H1 (cell line): ENCODE measurements around the gene MYH7B. TPM values are rescaled to one million over a fixed set of nuclear protein-coding genes. Genes with fewer than 3 reads are reported as not detected.

Source experiments
- CTCF ChIA-PET: fragments of 300-600 bp; sonication (Branson Sonifier 250); formaldehyde crosslinking; loops from one replicate; lab custom pipeline; 2021; ENCODE audit not compliant: partially characterized antibody; lab: Charles Lee
- POLR2A ChIA-PET: fragments of 300-600 bp; sonication (Branson Sonifier 250); formaldehyde crosslinking; loops from one replicate; lab custom pipeline; 2021; ENCODE audit warnings: inconsistent platforms; ENCODE audit not compliant: partially characterized antibody; lab: Charles Lee
- DNase-seq, 2 experiments: peaks; one replicate each; pipeline versions ENCODE4 v3.0.0 to v3.0.0-alpha.2; 2010 to 2022; ENCODE audit warnings: low spot score in 2 of 2, low read depth in 1 of 2, mixed read lengths in 1 of 2
- FAIRE-seq: peaks from 2 replicates; lab custom pipeline; 2011; peaks lifted over from hg19 to GRCh38; lab: Jason Lieb, UNC
- H2AFZ ChIP-seq: 2 replicates; pipeline ENCODE4 v1.8.1; 2012; ENCODE audit warnings: low read length, inconsistent platforms
- H2AK5ac ChIP-seq: 2 replicates; pipeline ENCODE4 v1.6.1; 2013; ENCODE audit warnings: low read depth, low read length
- H2BK120ac ChIP-seq: replicated peaks from 2 replicates; pipeline ENCODE3; 2013; ENCODE audit warnings: low read depth, low read length, inconsistent platforms
- H2BK12ac ChIP-seq: 2 replicates; pipeline ENCODE4 v1.6.1; 2013; ENCODE audit warnings: low read depth, low read length
- H2BK15ac ChIP-seq: 2 replicates; pipeline ENCODE4 v1.6.1; 2013; ENCODE audit warnings: low read length
- H2BK20ac ChIP-seq: 2 replicates; pipeline ENCODE4 v1.6.1; 2013; ENCODE audit warnings: low read length
- H2BK5ac ChIP-seq: 2 replicates; pipeline ENCODE4 v1.6.1; 2013; ENCODE audit warnings: low read depth, low read length
- H3K14ac ChIP-seq: 2 replicates; pipeline ENCODE4 v1.6.1; 2013; ENCODE audit warnings: inconsistent platforms; ENCODE audit not compliant: insufficient read length
- H3K18ac ChIP-seq: 2 replicates; pipeline ENCODE4 v1.6.1; 2013; ENCODE audit warnings: low read length; ENCODE audit errors: extremely low read depth
- H3K23ac ChIP-seq: 2 replicates; pipeline ENCODE4 v1.6.1; 2013; ENCODE audit warnings: inconsistent platforms; ENCODE audit not compliant: insufficient read length
- H3K23me2 ChIP-seq: 2 replicates; pipeline ENCODE4 v1.6.1; 2013; ENCODE audit warnings: low read depth, low read length
- H3K27ac ChIP-seq: 2 replicates; pipeline ENCODE4 v1.6.1; 2011; ENCODE audit warnings: low read depth, low read length, inconsistent platforms
- H3K27me3 ChIP-seq, 4 experiments: replicated peaks in 1 of 4; 1 replicate in 1 of 4; 2 replicates in 3 of 4; pipeline versions ENCODE4 v1.6.1 to v1.8.1; 2011 to 2013; ENCODE audit warnings: low read length in 3 of 4, mild to moderate bottlenecking in 3 of 4, inconsistent platforms in 2 of 4, mixed read lengths in 2 of 4, moderate library complexity in 1 of 4; ENCODE audit not compliant: control insufficient read depth in 3 of 4, insufficient read depth in 3 of 4; ENCODE audit errors: extremely low read depth in 1 of 4
- H3K36me3 ChIP-seq, 4 experiments: 2 replicates each; pipeline versions ENCODE4 v1.6.1 to v1.8.1; 2011 to 2013; ENCODE audit warnings: mild to moderate bottlenecking in 4 of 4, low read length in 3 of 4, moderate library complexity in 2 of 4, control low read depth in 1 of 4, inconsistent platforms in 1 of 4; ENCODE audit not compliant: insufficient read depth in 4 of 4, control insufficient read depth in 2 of 4
- H3K4ac ChIP-seq: replicated peaks from 2 replicates; pipeline ENCODE3; 2013; ENCODE audit warnings: low read length, low read depth, mixed read lengths, inconsistent platforms; ENCODE audit not compliant: insufficient read length
- H3K4me1 ChIP-seq, 4 experiments: replicated peaks in 1 of 4; 1 replicate in 1 of 4; 2 replicates in 3 of 4; pipeline versions ENCODE4 v1.6.1 to v1.8.1; 2011 to 2013; ENCODE audit warnings: low read length in 3 of 4, inconsistent platforms in 2 of 4, mixed read lengths in 1 of 4; ENCODE audit not compliant: insufficient read depth in 4 of 4, control insufficient read depth in 3 of 4
- H3K4me2 ChIP-seq, 2 experiments: 2 replicates each; pipeline versions ENCODE4 v1.6.1 to v1.8.1; 2011 to 2013; ENCODE audit warnings: low read depth in 2 of 2, low read length in 2 of 2, control low read depth in 1 of 2, inconsistent platforms in 1 of 2, mild to moderate bottlenecking in 1 of 2; ENCODE audit not compliant: insufficient read depth in 1 of 2
- H3K4me3 ChIP-seq, 4 experiments: fragments of 200-600, 300-600 bp in 1 of 4; sonication (generic), shearing (Covaris generic), sonication (Bioruptor Twin) in 1 of 4; 2 replicates each; pipeline versions ENCODE4 v1.5.1 to v1.8.1; 2011 to 2016; ENCODE audit warnings: low read length in 4 of 4, low read depth in 3 of 4, control low read depth in 2 of 4, inconsistent platforms in 2 of 4, mild to moderate bottlenecking in 2 of 4, mixed read lengths in 1 of 4, moderate library complexity in 1 of 4; ENCODE audit not compliant: insufficient read depth in 2 of 4; ENCODE audit errors: extremely low read depth in 1 of 4
- H3K56ac ChIP-seq: replicated peaks from 2 replicates; pipeline ENCODE3; 2013; ENCODE audit warnings: low read depth, mild to moderate bottlenecking, mixed read lengths, low read length, inconsistent platforms; ENCODE audit not compliant: insufficient read length
- H3K79me1 ChIP-seq: 2 replicates; pipeline ENCODE4 v1.6.1; 2013; ENCODE audit warnings: low read depth, low read length, control low read depth
- H3K79me2 ChIP-seq, 2 experiments: 2 replicates each; pipeline versions ENCODE4 v1.6.1 to v1.8.1; 2012 to 2013; ENCODE audit warnings: low read length in 2 of 2, mild to moderate bottlenecking in 2 of 2, inconsistent platforms in 1 of 2; ENCODE audit not compliant: insufficient read depth in 2 of 2, control insufficient read depth in 1 of 2
- H3K9ac ChIP-seq, 4 experiments: replicated peaks in 1 of 4; 1 replicate in 1 of 4; 2 replicates in 3 of 4; pipeline versions ENCODE4 v1.6.1 to v1.8.1; 2011 to 2013; ENCODE audit warnings: low read depth in 3 of 4, low read length in 3 of 4, control low read depth in 2 of 4, mild to moderate bottlenecking in 2 of 4, moderate library complexity in 2 of 4, inconsistent platforms in 1 of 4; ENCODE audit errors: extremely low read depth in 1 of 4
- H3K9me3 ChIP-seq, 2 experiments: 2 replicates each; pipeline versions ENCODE4 v1.6.1 to v1.8.1; 2012 to 2013; ENCODE audit warnings: mild to moderate bottlenecking in 2 of 2, moderate library complexity in 2 of 2, control low read depth in 1 of 2, inconsistent platforms in 1 of 2, low read depth in 1 of 2, low read length in 1 of 2, mixed read lengths in 1 of 2; ENCODE audit not compliant: insufficient read depth in 2 of 2
- H4K20me1 ChIP-seq, 2 experiments: replicated peaks in 1 of 2; 2 replicates each; pipeline versions ENCODE3 to v1.8.1; 2011 to 2013; ENCODE audit warnings: inconsistent platforms in 2 of 2, low read length in 2 of 2, mild to moderate bottlenecking in 1 of 2; ENCODE audit not compliant: insufficient read depth in 2 of 2, control insufficient read depth in 1 of 2
- H4K5ac ChIP-seq: 2 replicates; pipeline ENCODE4 v1.6.1; 2013; ENCODE audit warnings: low read length, low read depth, mixed read lengths, inconsistent platforms; ENCODE audit not compliant: insufficient read length
- H4K8ac ChIP-seq: 2 replicates; pipeline ENCODE4 v1.8.0; 2013; ENCODE audit warnings: mild to moderate bottlenecking, moderate library complexity, low read length, inconsistent platforms; ENCODE audit not compliant: insufficient read depth; ENCODE audit errors: extremely low read depth
- H4K91ac ChIP-seq: replicated peaks from 2 replicates; pipeline ENCODE3; 2013; ENCODE audit warnings: low read length, mixed read lengths, inconsistent platforms; ENCODE audit not compliant: insufficient read length
- ASH2L ChIP-seq: fragments of 200-600, 300-600 bp; sonication (generic); IDR thresholded peaks from one replicate; pipeline ENCODE4 v1.7.1; 2017; ENCODE audit warnings: low read length
- ATF2 ChIP-seq: IDR thresholded peaks from 2 replicates; pipeline ENCODE4 v1.6.1; 2012; ENCODE audit warnings: low read length, inconsistent platforms
- CEBPB ChIP-seq: IDR thresholded peaks from 2 replicates; pipeline ENCODE4 v1.6.1; 2012; ENCODE audit warnings: low read depth, low read length
- FOSL1 ChIP-seq: IDR thresholded peaks from 2 replicates; pipeline ENCODE4 v1.6.1; 2011; ENCODE audit warnings: mild to moderate bottlenecking, low read depth, low read length, moderate library complexity; ENCODE audit not compliant: insufficient read depth
- GABPA ChIP-seq: IDR thresholded peaks from 2 replicates; pipeline ENCODE4 v1.6.1; 2011; ENCODE audit warnings: mild to moderate bottlenecking, low read length, moderate library complexity, borderline replicate concordance; ENCODE audit not compliant: insufficient read depth
- JUND ChIP-seq: IDR thresholded peaks from 2 replicates; pipeline ENCODE4 v1.6.1; 2011; ENCODE audit warnings: mild to moderate bottlenecking, improper control_type of control experiment, low read length
- KDM1A ChIP-seq: fragments of 200-600, 300-600 bp; sonication (generic); IDR thresholded peaks from 2 replicates; pipeline ENCODE4 v1.7.1; 2016; ENCODE audit warnings: mild to moderate bottlenecking, low read length, borderline replicate concordance
- KDM5A ChIP-seq: fragments of 200-600 bp; IDR thresholded peaks from 2 replicates; pipeline ENCODE4 v1.7.1; 2012; ENCODE audit warnings: mild to moderate bottlenecking, low read length, inconsistent platforms, mixed read lengths
- POLR2A ChIP-seq, 2 experiments: IDR thresholded peaks; 1 replicate in 1 of 2; 2 replicates in 1 of 2; pipeline ENCODE4 v1.6.1; 2011; ENCODE audit warnings: low read depth in 2 of 2, low read length in 2 of 2, mild to moderate bottlenecking in 2 of 2; ENCODE audit errors: control extremely low read depth in 1 of 2
- SAP30 ChIP-seq: fragments of 300-600 bp; sonication (generic); IDR thresholded peaks from 2 replicates; pipeline ENCODE4 v1.7.1; 2012; ENCODE audit warnings: low read length, moderate library complexity, mild to moderate bottlenecking, inconsistent platforms; ENCODE audit not compliant: insufficient read depth, insufficient replicate concordance
- TAF7 ChIP-seq: optimal IDR thresholded peaks from 2 replicates; pipeline ENCODE3; 2011; ENCODE audit warnings: low read depth, mild to moderate bottlenecking, inconsistent platforms, low read length, moderate library complexity, borderline replicate concordance
- TCF12 ChIP-seq: IDR thresholded peaks from 2 replicates; pipeline ENCODE4 v1.6.1; 2011; ENCODE audit warnings: low read depth, mild to moderate bottlenecking, low read length
- WGBS, 2 experiments: shearing (Covaris generic) in 1 of 2; methylation state at CpG; one replicate each; pipeline versions ENCODE4 v1.1.6 to v1.1.7; 2013 to 2015; ENCODE audit warnings: low lambda C conversion rate in 2 of 2, mixed read lengths in 2 of 2, inconsistent platforms in 1 of 2, low coverage in 1 of 2, missing lambda C conversion rate in 1 of 2; ENCODE audit not compliant: insufficient replicate concordance in 2 of 2, insufficient coverage in 1 of 2, insufficient read length in 1 of 2; ENCODE audit errors: extremely low coverage in 1 of 2, missing lambda C conversion rate in 1 of 2; 5-methylcytosine and 5-hydroxymethylcytosine counted together
- polyA plus RNA-seq, 7 experiments: library from polyadenylated mRNA; depleted of rRNA in 3 of 7; stranded (reverse) in 5 of 7; unstranded in 2 of 7; fragments of >200 nt in 5 of 7; fragments of 200-250 nt in 2 of 7; gene quantifications; 1 replicate in 5 of 7; 2 replicates in 1 of 7; 4 replicates in 1 of 7; pipeline versions ENCODE4 v1.2.1 to v1.2.3, GENCODE V29; 2011 to 2013; ENCODE audit warnings: missing spikeins in 2 of 7, mixed read lengths in 2 of 7
- total RNA-seq: library from RNA; stranded (reverse); fragmentation: NEBNext Ultra II Directional; extraction: Animal tissue kit (Norgen Biotek cat#: 25700); gene quantifications from 2 replicates; pipeline ENCODE4 v1.2.1, GENCODE V29; 2021
- TF ChIP-seq, protein P1 (sequence below): IDR thresholded peaks from 2 replicates; pipeline ENCODE4 v1.6.1; 2011; ENCODE audit warnings: low read depth, mild to moderate bottlenecking, low read length; ENCODE audit not compliant: insufficient read depth

Gene MYH7B
- total and polyA plus RNA-seq, 2 of the 8 experiments (the other 6 are each of a cell fraction or from before 2014, with no cell fraction given) = 0.15 to 0.30 TPM

- Histone ChIP-seq H3K56ac (no peak overlapping the region), H2AFZ (no peak overlapping the region), H2BK15ac (no peak overlapping the region), H2BK20ac (no peak overlapping the region), H3K23me2 (no peaks in the 10 kb centered on the region), H3K36me3 (no peaks in the 10 kb centered on the region), H3K27me3 (no peaks in the 10 kb centered on the region), H3K4me1 (no peaks in the 10 kb centered on the region; a peak in 2 of 7 replicates), H3K79me2 (no peaks in the 10 kb centered on the region), H3K23ac (no peak overlapping the region), H3K79me1 (no peaks in the 10 kb centered on the region), H4K5ac (no peak overlapping the region), H4K91ac (no peak overlapping the region), H3K4ac (no peak overlapping the region), H3K18ac (no peak overlapping the region), H3K4me3 (no peak overlapping the region), H2BK12ac (no peak overlapping the region), H3K9me3 (no peaks in the 10 kb centered on the region), H2BK5ac (no peak overlapping the region), H3K9ac (no peak overlapping the region; a peak in 1 of 7 replicates), H4K8ac (no peak overlapping the region), H3K27ac (no peak overlapping the region), H4K20me1 (no peaks in the 10 kb centered on the region), H2BK120ac (no peak overlapping the region), H2AK5ac (no peak overlapping the region), H3K14ac (no peak overlapping the region), H3K4me2 (no peak overlapping the region)
- POLR2A ChIA-PET = no interaction called here
- DNase-seq (no peak), FAIRE-seq (no peak)
- CTCF ChIA-PET = interaction anchor here (1.3 kb wide), 1 partner anchor 90 kb away, joined by 3 read pairs; no protein-coding TSS in a partner anchor
- 95% methylated on average over 5 of the region's 5 CpGs; no CpG with 5 or more reads in 1 of the 2 experiments for WGBS, 2 experiments
- TF ChIP-seq KDM5A = no peak
- TF ChIP-seq SAP30 = no peak
- no peak for TF ChIP-seq CEBPB
- TF ChIP-seq FOSL1 = no peak
- TF ChIP-seq, protein P1, sequence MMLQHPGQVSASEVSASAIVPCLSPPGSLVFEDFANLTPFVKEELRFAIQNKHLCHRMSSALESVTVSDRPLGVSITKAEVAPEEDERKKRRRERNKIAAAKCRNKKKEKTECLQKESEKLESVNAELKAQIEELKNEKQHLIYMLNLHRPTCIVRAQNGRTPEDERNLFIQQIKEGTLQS = no peak
- TF ChIP-seq ATF2 = no peak
- TF ChIP-seq GABPA = no peak
- TF ChIP-seq TCF12 = no peak
- no peak for TF ChIP-seq POLR2A (IDR thresholded peaks at IDR 0.05; ENCODE audit: control extremely low read depth in 1 of 2, low read depth in 2 of 2, low read length in 2 of 2)
- TF ChIP-seq ASH2L = no peak
- no peak for TF ChIP-seq TAF7
- no peak for TF ChIP-seq JUND
- no peak for TF ChIP-seq KDM1A
Measured at GRCh38 chr20:34964486-34964885, 8.8 kb downstream of the MYH7B start.
